ENCODE data around the gene IGF1R. TPM values are rescaled to one million over a fixed set of nuclear protein-coding genes. Genes with fewer than 3 reads are reported as not detected.

Gene IGF1R
- total and polyA plus RNA-seq, 2 donors (not counting 3 experiments of a cell fraction or from before 2014, with no cell fraction given): 16.1 to 59.1 TPM

DNA sequence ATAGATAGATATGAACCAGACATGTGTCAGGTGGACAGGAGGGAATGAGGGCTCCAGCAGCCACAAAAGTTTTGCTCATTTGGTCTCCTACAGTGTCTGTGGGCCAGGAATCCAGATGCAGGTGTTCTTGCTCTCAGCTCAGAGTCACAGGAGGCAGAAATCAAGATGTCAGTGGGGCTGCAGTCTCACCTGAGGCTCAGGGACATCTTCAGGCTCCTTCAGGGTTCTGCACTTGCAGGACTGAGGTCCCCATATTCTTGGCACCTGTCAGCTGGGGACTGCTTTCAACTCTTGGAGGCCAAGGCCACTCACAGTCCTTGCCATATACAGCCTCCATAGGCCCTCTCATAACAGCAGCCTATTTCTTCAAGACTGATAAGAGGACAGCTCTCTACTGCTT lies 301.9 kb downstream of the IGF1R start:
- no peak for DNase-seq (ENCODE audit: low read depth, low spot score)
- Histone ChIP-seq H3K4me1 (ENCODE audit: control insufficient read depth, extremely low read depth, insufficient read depth, low read length) (peaks cover 3% of the 10 kb centered on the region), H3K4me3 (replicated peaks in 1 of 3; ENCODE audit: insufficient read depth in 1 of 3, low read depth in 1 of 3, low read length in 3 of 3) (no peak overlapping the region), H3K9ac (replicated peaks; ENCODE audit: extremely low read depth, insufficient read depth, low read length) (no peak overlapping the region), H3K4me2 (ENCODE audit: insufficient read depth, low read length) (no peak overlapping the region), H2AFZ (ENCODE audit: low read depth, low read length) (no peak overlapping the region), H3K9me1 (replicated peaks; ENCODE audit: control insufficient read depth, extremely low read depth, insufficient read depth, low read length) (no peaks in the 10 kb centered on the region), H3K27me3 (ENCODE audit: control insufficient read depth in 2 of 2, insufficient read depth in 2 of 2, low read length in 2 of 2) (no peaks in the 10 kb centered on the region), H3K27ac (ENCODE audit: insufficient read depth, low read depth, low read length) (no peak overlapping the region), H4K20me1 (replicated peaks; ENCODE audit: control insufficient read depth, extremely low read depth, insufficient read depth, low read length) (no peaks in the 10 kb centered on the region), H3K36me3 (ENCODE audit: control insufficient read depth in 2 of 2, extremely low read depth in 1 of 2, insufficient read depth in 2 of 2, low read length in 2 of 2) (peaks cover 4 to 39% of the 10 kb centered on the region in 2 experiments), H3K79me2 (ENCODE audit: control insufficient read depth, insufficient read depth, low read length) (no peaks in the 10 kb centered on the region), H3K9me3 (replicated peaks; ENCODE audit: control insufficient read depth, insufficient read depth, low read length) (no peaks in the 10 kb centered on the region)
- ChIA-PET CTCF (no interaction called here), POLR2A (no interaction called here)
- intact Hi-C loops (cut with micrococcal nuclease) (no loop called here), dilution Hi-C loops (cut with MboI; ENCODE audit: extremely low pct_ligation_motif_present, low sequenced_read_pairs) (no loop called here)
- FAIRE-seq: no peak
- BruUV-seq (replicated peaks): no TSS peak
- TF ChIP-seq FOS (IDR thresholded peaks at IDR 0.05; ENCODE audit: borderline replicate concordance, insufficient read depth, low read length) (no peak), POLR2A (IDR thresholded peaks at IDR 0.05; ENCODE audit: low read depth, low read length) (no peak), MYC (IDR thresholded peaks at IDR 0.05; ENCODE audit: low read depth, low read length) (no peak), POLR2AphosphoS5 (IDR thresholded peaks at IDR 0.05; ENCODE audit: insufficient read depth, low read depth, low read length) (no peak)
- TF ChIP-seq, protein P1, sequence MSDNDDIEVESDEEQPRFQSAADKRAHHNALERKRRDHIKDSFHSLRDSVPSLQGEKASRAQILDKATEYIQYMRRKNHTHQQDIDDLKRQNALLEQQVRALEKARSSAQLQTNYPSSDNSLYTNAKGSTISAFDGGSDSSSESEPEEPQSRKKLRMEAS (IDR thresholded peaks at IDR 0.05; ENCODE audit: insufficient read depth, insufficient read length): no peak

DNA sequence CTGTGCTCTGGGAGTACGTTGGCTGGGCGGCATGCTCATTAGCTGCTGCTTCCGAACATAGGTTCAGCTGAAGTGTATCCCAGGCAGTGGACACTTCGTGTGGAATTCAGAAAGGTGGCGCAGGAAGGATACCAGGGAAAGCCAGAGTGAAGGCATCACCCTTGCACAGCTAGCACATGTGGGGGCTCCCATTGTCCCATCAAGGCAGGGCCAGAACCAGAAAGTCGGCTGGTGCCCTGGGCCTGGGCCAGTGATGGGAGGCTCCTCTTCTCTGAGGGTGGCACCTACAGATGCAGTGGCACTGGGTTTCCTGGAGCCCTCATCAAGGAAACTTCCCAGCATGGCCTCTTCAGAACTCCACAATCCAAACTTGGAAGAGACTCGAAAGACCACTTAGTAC lies 302.7 kb downstream of the IGF1R start:
- H3K4me1 ChIP-seq (ENCODE audit: control insufficient read depth, extremely low read depth, insufficient read depth, low read length): peaks cover 3% of the 10 kb centered on the region
- H2AFZ ChIP-seq (ENCODE audit: low read depth, low read length): no peak overlapping the region
- no peaks in the 10 kb centered on the region for H4K20me1 ChIP-seq (replicated peaks; ENCODE audit: control insufficient read depth, extremely low read depth, insufficient read depth, low read length)
- H3K36me3 ChIP-seq (ENCODE audit: control insufficient read depth in 2 of 2, extremely low read depth in 1 of 2, insufficient read depth in 2 of 2, low read length in 2 of 2): peaks cover 4 to 39% of the 10 kb centered on the region in 2 experiments
- no peak for TF ChIP-seq POLR2A (IDR thresholded peaks at IDR 0.05; ENCODE audit: low read depth, low read length)
- no peak for TF ChIP-seq EZH2 (IDR thresholded peaks at IDR 0.05; ENCODE audit: borderline replicate concordance, low read depth, low read length, severe bottlenecking)
- no peak for TF ChIP-seq POLR2AphosphoS5 (IDR thresholded peaks at IDR 0.05; ENCODE audit: insufficient read depth, low read depth, low read length)
- TF ChIP-seq FOS (IDR thresholded peaks at IDR 0.05; ENCODE audit: borderline replicate concordance, insufficient read depth, low read length): no peak
- TF ChIP-seq GATA2 (IDR thresholded peaks at IDR 0.05; ENCODE audit: insufficient read depth, insufficient read length, low read depth, low read length): no peak
- TF ChIP-seq, protein P2, sequence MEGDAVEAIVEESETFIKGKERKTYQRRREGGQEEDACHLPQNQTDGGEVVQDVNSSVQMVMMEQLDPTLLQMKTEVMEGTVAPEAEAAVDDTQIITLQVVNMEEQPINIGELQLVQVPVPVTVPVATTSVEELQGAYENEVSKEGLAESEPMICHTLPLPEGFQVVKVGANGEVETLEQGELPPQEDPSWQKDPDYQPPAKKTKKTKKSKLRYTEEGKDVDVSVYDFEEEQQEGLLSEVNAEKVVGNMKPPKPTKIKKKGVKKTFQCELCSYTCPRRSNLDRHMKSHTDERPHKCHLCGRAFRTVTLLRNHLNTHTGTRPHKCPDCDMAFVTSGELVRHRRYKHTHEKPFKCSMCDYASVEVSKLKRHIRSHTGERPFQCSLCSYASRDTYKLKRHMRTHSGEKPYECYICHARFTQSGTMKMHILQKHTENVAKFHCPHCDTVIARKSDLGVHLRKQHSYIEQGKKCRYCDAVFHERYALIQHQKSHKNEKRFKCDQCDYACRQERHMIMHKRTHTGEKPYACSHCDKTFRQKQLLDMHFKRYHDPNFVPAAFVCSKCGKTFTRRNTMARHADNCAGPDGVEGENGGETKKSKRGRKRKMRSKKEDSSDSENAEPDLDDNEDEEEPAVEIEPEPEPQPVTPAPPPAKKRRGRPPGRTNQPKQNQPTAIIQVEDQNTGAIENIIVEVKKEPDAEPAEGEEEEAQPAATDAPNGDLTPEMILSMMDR (IDR thresholded peaks at IDR 0.05; ENCODE audit: extremely low read depth in 1 of 2, insufficient read depth in 1 of 2, low read depth in 1 of 2, low read length in 2 of 2): no peak
- TF ChIP-seq MYC (IDR thresholded peaks at IDR 0.05; ENCODE audit: low read depth, low read length): no peak
- TF ChIP-seq, protein P1 (IDR thresholded peaks at IDR 0.05; ENCODE audit: insufficient read depth, insufficient read length): no peak
- CTCF ChIA-PET: no interaction called here
- no peak overlapping the region for H3K4me2 ChIP-seq (ENCODE audit: insufficient read depth, low read length)
- POLR2A ChIA-PET: no interaction called here
- H3K9ac ChIP-seq (replicated peaks; ENCODE audit: extremely low read depth, insufficient read depth, low read length): no peak overlapping the region
- no peaks in the 10 kb centered on the region for H3K27me3 ChIP-seq (ENCODE audit: control insufficient read depth in 2 of 2, insufficient read depth in 2 of 2, low read length in 2 of 2)
- H3K79me2 ChIP-seq (ENCODE audit: control insufficient read depth, insufficient read depth, low read length): no peaks in the 10 kb centered on the region
- no TSS peak for BruUV-seq (replicated peaks)
- FAIRE-seq: no peak
- H3K27ac ChIP-seq (ENCODE audit: insufficient read depth, low read depth, low read length): no peak overlapping the region
- DNase-seq (ENCODE audit: low read depth, low spot score): no peak
- intact Hi-C loops (cut with micrococcal nuclease): no loop called here
- no peak overlapping the region for H3K4me3 ChIP-seq (replicated peaks in 1 of 3; ENCODE audit: insufficient read depth in 1 of 3, low read depth in 1 of 3, low read length in 3 of 3)
- H3K9me1 ChIP-seq (replicated peaks; ENCODE audit: control insufficient read depth, extremely low read depth, insufficient read depth, low read length): no peaks in the 10 kb centered on the region
- no peaks in the 10 kb centered on the region for H3K9me3 ChIP-seq (replicated peaks; ENCODE audit: control insufficient read depth, insufficient read depth, low read length)
- dilution Hi-C loops (cut with MboI; ENCODE audit: extremely low pct_ligation_motif_present, low sequenced_read_pairs): no loop called here
